Measurements from ENCODE around the gene CCDC85C.

Gene CCDC85C

GRCh38 chr14:99513946-99514551 is 90.0 kb downstream of the CCDC85C start:
- no peak for DNase-seq (ENCODE audit: low read depth in 2 of 3, low spot score in 1 of 3)

GRCh38 chr14:99513183-99513694 is 90.8 kb downstream of the CCDC85C start:
- DNase-seq (ENCODE audit: low read depth in 2 of 3, low spot score in 1 of 3) = no peak

GRCh38 chr14:99512571-99513182 is 91.3 kb downstream of the CCDC85C start:
- DNase-seq (ENCODE audit: low read depth in 2 of 3, low spot score in 1 of 3) = no peak

- DNase-seq (ENCODE audit: low read depth in 2 of 3, low spot score in 1 of 3) = no peak
These were observed 91.9 kb downstream of the CCDC85C start for GRCh38 chr14:99512110-99512449.

- no peak for DNase-seq (ENCODE audit: low read depth in 2 of 3, low spot score in 1 of 3)
These were observed 92.4 kb downstream of the CCDC85C start for GRCh38 chr14:99511421-99512109.

- DNase-seq (ENCODE audit: low read depth in 2 of 3, low spot score in 1 of 3) = no peak
These were observed 93.4 kb downstream of the CCDC85C start for GRCh38 chr14:99510556-99511139.

- DNase-seq (ENCODE audit: low read depth in 2 of 3, low spot score in 1 of 3) = no peak
These were observed 94.0 kb downstream of the CCDC85C start for GRCh38 chr14:99509871-99510555.

- DNase-seq (ENCODE audit: low read depth in 2 of 3, low spot score in 1 of 3) = no peak
These were observed 94.9 kb downstream of the CCDC85C start for GRCh38 chr14:99508896-99509629.

GRCh38 chr14:99507860-99508640 is 96.0 kb downstream of the CCDC85C start:
- no peak for DNase-seq (ENCODE audit: low read depth in 2 of 3, low spot score in 1 of 3)

GRCh38 chr14:99506276-99506675 is 97.7 kb downstream of the CCDC85C start:
- DNase-seq (ENCODE audit: low read depth in 2 of 3, low spot score in 1 of 3) = no peak

GRCh38 chr14:99505089-99505488 is 98.9 kb downstream of the CCDC85C start:
- no peak for DNase-seq (ENCODE audit: low read depth in 2 of 3, low spot score in 1 of 3)

GRCh38 chr14:99503848-99504453 is 100.1 kb downstream of the CCDC85C start:
- no peak for DNase-seq (ENCODE audit: low read depth in 2 of 3, low spot score in 1 of 3)

- no peak for DNase-seq (ENCODE audit: low read depth in 2 of 3, low spot score in 1 of 3)
These were observed 101.0 kb downstream of the CCDC85C start for GRCh38 chr14:99502989-99503421.

GRCh38 chr14:99497894-99498293 is 106.1 kb downstream of the CCDC85C start:
- DNase-seq (ENCODE audit: low read depth in 2 of 3, low spot score in 1 of 3) = no peak

- no peak for DNase-seq (ENCODE audit: low read depth in 2 of 3, low spot score in 1 of 3)
These were observed 106.7 kb downstream of the CCDC85C start for GRCh38 chr14:99497341-99497740.

GRCh38 chr14:99484106-99484505 is 119.9 kb downstream of the CCDC85C start:
- no peak for DNase-seq (ENCODE audit: low read depth in 2 of 3, low spot score in 1 of 3)

- no peak for DNase-seq (ENCODE audit: low read depth in 2 of 3, low spot score in 1 of 3)
These were observed 122.3 kb downstream of the CCDC85C start for GRCh38 chr14:99481745-99482099.

GRCh38 chr14:99480917-99481744 is 122.9 kb downstream of the CCDC85C start, which contains the start of gene CCNK:
Gene CCNK, plus strand, starts transcription at chr14:99481409. Its CDS starts 11,269 bp downstream, at chr14:99492678.
- peak; percentile 99 to 100 (median 100) for DNase-seq (ENCODE audit: low read depth in 2 of 3, low spot score in 1 of 3)

Measured in stimulated activated CD4-positive, alpha-beta T cell treated with anti-CD3 and anti-CD28 coated beads, Interleukin-12 subunit alpha, Interleukin-12 subunit beta, amount 100 ng/mL, for 48 hours (primary cell).